Inflammatory macrophage treated with lipopolysaccharide for 4 hours (primary cell): Measurements from ENCODE around the gene PIP5KL1.

Source experiments
- DNase-seq: peaks from one replicate; pipeline ENCODE4 v3.0.0-alpha.2; 2020

PIP5KL1 gene

GRCh38 chr9:127912882-127913281 lies 17.7 kb downstream of the PIP5KL1 start:
- DNase-seq: no peak

GRCh38 chr9:127912296-127912695 lies 18.3 kb downstream of the PIP5KL1 start:
- DNase-seq: no peak

- DNase-seq: no peak
Measured at GRCh38 chr9:127910613-127911205, 19.9 kb downstream of the PIP5KL1 start.

GRCh38 chr9:127909839-127910273 lies 20.7 kb downstream of the PIP5KL1 start:
- no peak for DNase-seq

- DNase-seq: no peak
Measured at GRCh38 chr9:127908660-127908926, 22.0 kb downstream of the PIP5KL1 start.

GRCh38 chr9:127907867-127908659 lies 22.5 kb downstream of the PIP5KL1 start:
- no peak for DNase-seq

- no peak for DNase-seq
Measured at GRCh38 chr9:127905788-127906191, 24.8 kb downstream of the PIP5KL1 start.

- no peak for DNase-seq
Measured at GRCh38 chr9:127905004-127905728, 25.4 kb downstream of the PIP5KL1 start.

- DNase-seq: no peak
Measured at GRCh38 chr9:127904561-127905003, 26.0 kb downstream of the PIP5KL1 start.

- DNase-seq: peak; percentile 66
Measured at GRCh38 chr9:127903557-127904475, 26.8 kb downstream of the PIP5KL1 start.

- DNase-seq: peak; percentile 82
Measured at GRCh38 chr9:127899128-127899943, 31.2 kb downstream of the PIP5KL1 start, which contains the start of gene ST6GALNAC6. TSS of gene ST6GALNAC6 (minus strand) at chr9:127899603. CDS start at chr9:127897981, 1,622 bp downstream.

GRCh38 chr9:127898433-127899127 lies 32.0 kb downstream of the PIP5KL1 start:
- DNase-seq: no peak

GRCh38 chr9:127897193-127897692 lies 33.3 kb downstream of the PIP5KL1 start:
- peak; percentile 64 for DNase-seq

- no peak for DNase-seq
Measured at GRCh38 chr9:127896395-127897192, 34.0 kb downstream of the PIP5KL1 start.

GRCh38 chr9:127895811-127896210 lies 34.8 kb downstream of the PIP5KL1 start:
- DNase-seq: no peak

- DNase-seq: no peak
Measured at GRCh38 chr9:127893392-127893791, 37.2 kb downstream of the PIP5KL1 start.

- no peak for DNase-seq
Measured at GRCh38 chr9:127892831-127893230, 37.7 kb downstream of the PIP5KL1 start.

GRCh38 chr9:127890053-127890452 lies 40.5 kb downstream of the PIP5KL1 start:
- no peak for DNase-seq

GRCh38 chr9:127887792-127888191 lies 42.8 kb downstream of the PIP5KL1 start:
- DNase-seq: no peak

GRCh38 chr9:127886401-127886972 lies 44.1 kb downstream of the PIP5KL1 start:
- DNase-seq: no peak
